Ascending aorta (tissue), 2 donors: ENCODE data around the gene COL18A1. TPM values are rescaled to one million over a fixed set of nuclear protein-coding genes. Genes with fewer than 3 reads are reported as not detected.

Experiments
- DNase-seq, 2 donors: peaks; one replicate each; pipeline ENCODE4 v3.0.0-alpha.2; 2019; ENCODE audit warnings: low spot score in 2 of 2
- H3K27ac ChIP-seq, 2 donors: fragments of 200-600 bp; sonication (generic); one replicate each; pipeline ENCODE4 v1.5.1; 2016 to 2017; ENCODE audit warnings: mild to moderate bottlenecking in 1 of 2
- H3K27me3 ChIP-seq: fragments of 200-600 bp; sonication (generic); one replicate; pipeline ENCODE4 v1.5.1; 2017
- H3K36me3 ChIP-seq, 2 donors: fragments of 200-600 bp; sonication (generic); one replicate each; pipeline ENCODE4 v1.5.1; 2016
- H3K4me1 ChIP-seq, 2 donors: fragments of 200-600 bp; sonication (generic); one replicate each; pipeline ENCODE4 v1.5.1; 2016 to 2017; ENCODE audit warnings: mild to moderate bottlenecking in 1 of 2
- H3K4me3 ChIP-seq, 2 donors: fragments of 200-600 bp; sonication (generic); one replicate each; pipeline ENCODE4 v1.5.1; 2016 to 2017; ENCODE audit warnings: mild to moderate bottlenecking in 1 of 2
- H3K9me3 ChIP-seq, 2 donors: fragments of 200-600 bp; sonication (generic); one replicate each; pipeline ENCODE4 v1.5.1; 2016
- intact Hi-C: fragments of 100-400 bp; cut with DNase I; formaldehyde crosslinking; loops from one replicate; pipeline ENCODE4 v1.15.1; 2023
- total RNA-seq: library from RNA; depleted of rRNA; stranded (reverse); fragments of >200 nt; gene quantifications from one replicate; pipeline ENCODE4 v1.1.0, GENCODE V29; 2016
- TF ChIP-seq, protein P1 (sequence below), 3 experiments: fragments of 200-600 bp in 2 of 3; fragments of 450-650 bp in 1 of 3; sonication (generic) in 2 of 3; IDR thresholded peaks; one replicate each; pipeline ENCODE4 v1.5.1; 2016 to 2019; ENCODE audit warnings: antibody characterized with exemption in 3 of 3, mild to moderate bottlenecking in 1 of 3, moderate library complexity in 1 of 3

COL18A1 gene
- total RNA-seq, 1 donor from 2014 or later = 699 TPM

DNA sequence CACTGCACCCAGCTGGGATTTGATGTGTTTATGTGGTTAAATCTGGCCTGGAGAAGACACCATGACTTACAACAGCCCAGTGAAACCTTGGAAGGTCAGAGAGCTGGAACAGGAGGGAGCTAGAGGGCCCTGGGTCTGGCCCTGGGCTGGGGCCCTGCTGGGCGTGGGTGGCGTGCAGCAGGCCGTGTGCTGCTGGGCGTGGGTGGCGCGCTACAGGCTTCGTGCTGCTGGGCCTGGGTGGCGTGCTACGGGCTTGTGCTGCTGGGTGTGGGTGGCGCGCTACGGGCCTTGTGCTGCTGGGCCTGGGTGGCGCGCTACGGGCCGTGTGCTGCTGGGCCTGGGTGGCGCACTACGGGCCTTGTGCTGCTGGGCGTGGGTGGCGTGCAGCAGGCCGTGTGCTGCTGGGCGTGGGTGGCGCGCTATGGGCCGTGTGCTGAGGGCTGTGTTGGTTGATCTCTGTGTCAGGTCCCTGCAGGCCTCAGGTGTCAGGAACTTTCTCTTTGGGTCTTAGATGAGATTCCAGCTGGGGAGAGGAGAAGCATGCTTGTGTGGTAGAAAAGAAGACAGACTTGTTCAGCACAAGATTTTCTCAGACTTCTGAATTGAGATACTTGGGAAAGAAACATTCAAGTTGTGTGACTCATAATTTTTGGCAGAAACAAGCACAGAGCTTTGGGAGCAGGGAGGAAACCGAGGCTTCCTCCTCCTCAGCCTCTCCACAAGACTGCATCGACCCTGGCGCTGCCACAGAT, 66.0 kb downstream of the COL18A1 start:
- TF ChIP-seq, protein P1, sequence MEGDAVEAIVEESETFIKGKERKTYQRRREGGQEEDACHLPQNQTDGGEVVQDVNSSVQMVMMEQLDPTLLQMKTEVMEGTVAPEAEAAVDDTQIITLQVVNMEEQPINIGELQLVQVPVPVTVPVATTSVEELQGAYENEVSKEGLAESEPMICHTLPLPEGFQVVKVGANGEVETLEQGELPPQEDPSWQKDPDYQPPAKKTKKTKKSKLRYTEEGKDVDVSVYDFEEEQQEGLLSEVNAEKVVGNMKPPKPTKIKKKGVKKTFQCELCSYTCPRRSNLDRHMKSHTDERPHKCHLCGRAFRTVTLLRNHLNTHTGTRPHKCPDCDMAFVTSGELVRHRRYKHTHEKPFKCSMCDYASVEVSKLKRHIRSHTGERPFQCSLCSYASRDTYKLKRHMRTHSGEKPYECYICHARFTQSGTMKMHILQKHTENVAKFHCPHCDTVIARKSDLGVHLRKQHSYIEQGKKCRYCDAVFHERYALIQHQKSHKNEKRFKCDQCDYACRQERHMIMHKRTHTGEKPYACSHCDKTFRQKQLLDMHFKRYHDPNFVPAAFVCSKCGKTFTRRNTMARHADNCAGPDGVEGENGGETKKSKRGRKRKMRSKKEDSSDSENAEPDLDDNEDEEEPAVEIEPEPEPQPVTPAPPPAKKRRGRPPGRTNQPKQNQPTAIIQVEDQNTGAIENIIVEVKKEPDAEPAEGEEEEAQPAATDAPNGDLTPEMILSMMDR (IDR thresholded peaks at IDR 0.05) = no peak
- no peak for DNase-seq
- Histone ChIP-seq H3K4me3 (peak overlapping the region in 1 of 2 donors; percentile 41), H3K4me1 (peaks cover 12 to 24% of the 10 kb centered on the region in 2 donors), H3K27ac (peak overlapping the region; percentile 87 to 90), H3K36me3 (peaks cover 28 to 36% of the 10 kb centered on the region in 2 donors), H3K27me3 (no peaks in the 10 kb centered on the region), H3K9me3 (no peaks in the 10 kb centered on the region)
- intact Hi-C loops = no loop called here

DNA sequence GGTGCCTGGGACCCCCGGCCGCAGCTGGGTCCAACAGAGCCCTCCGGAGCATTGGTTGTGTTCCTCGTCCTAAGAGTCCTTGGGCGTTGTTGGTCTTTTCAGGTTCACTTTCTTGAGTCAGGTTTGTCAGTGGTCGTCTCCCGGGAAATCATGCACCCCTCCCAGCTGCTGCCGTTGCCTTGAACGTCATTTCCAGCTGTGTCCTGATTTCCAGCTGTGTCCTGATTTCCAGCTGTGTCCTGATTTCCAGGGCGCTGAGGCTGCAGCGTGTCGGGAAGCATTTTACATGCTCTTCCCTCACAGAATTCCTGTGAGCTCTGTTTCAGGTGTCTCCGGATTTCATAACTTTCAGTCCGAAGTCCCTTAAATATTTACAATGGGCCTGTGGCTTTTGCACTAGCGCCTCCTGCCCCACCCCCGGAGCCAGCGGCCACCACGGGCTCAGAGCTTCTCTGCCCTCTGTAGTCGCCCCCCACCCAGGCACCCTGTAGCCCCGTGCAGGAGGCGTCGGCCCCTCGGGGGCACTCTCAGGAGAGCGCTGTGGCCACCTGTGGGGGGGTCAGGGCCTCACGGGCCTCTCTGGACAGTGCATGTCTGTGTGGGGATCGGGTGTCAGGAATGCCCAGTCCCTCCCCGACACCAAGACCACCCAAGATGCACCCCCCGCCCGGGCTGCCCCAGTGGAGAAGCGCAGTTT, 66.7 kb downstream of the COL18A1 start:
- TF ChIP-seq, protein P1 (IDR thresholded peaks at IDR 0.05) = no peak
- Histone ChIP-seq H3K9me3 (no peaks in the 10 kb centered on the region), H3K27me3 (no peaks in the 10 kb centered on the region), H3K27ac (peak overlapping the region; percentile 87 to 90), H3K4me3 (peak overlapping the region in 1 of 2 donors; percentile 41), H3K36me3 (peaks cover 31 to 41% of the 10 kb centered on the region in 2 donors), H3K4me1 (peaks cover 12 to 24% of the 10 kb centered on the region in 2 donors)
- intact Hi-C loops = no loop called here
- peak in 1 of 2 donors; percentile 78 for DNase-seq

DNA sequence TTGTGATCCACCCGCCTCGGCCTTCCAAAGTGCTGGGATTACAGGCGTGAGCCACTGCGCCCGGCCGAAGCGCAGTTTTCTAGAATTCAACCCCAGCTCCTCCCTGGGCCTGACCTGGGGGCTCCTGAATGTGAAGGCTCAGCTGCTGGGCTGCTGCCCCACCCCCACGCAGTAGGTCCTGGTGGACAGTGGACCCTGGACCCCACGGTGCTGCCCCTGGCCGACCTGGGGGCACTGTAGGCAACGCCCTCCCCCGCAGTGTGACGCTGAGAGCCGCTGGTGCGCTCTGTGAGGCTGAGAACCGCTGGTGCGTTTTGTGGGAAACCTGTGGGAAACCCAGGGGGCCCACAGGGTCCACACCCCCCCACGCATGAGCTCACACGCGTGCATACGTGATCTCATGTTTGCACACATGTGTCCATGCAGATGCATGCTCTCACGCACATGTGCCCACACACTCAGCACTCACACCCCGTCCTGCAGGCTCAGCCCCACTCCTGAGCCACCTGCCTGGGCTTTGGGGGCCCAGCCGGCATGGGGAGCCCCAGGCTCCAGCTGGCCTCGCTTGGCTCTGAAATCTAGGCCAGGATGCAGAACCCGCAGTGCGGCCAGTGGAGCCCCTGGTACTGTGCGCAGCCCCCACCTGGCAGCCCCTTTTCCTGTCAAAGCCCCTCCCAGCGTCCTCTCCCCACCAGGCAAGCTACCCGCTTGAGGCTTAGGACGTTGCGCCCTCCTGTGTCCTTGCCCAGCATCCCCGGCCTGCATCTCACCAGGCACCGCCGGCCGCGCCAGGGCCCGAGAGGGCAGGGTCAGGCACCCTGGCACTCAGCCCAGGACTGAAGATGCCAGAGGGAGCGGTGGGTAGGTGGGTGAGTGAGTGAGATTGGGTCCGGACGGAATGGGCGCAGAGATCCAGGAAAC, 67.7 kb downstream of the COL18A1 start:
- H3K4me3 ChIP-seq = no peak overlapping the region
- peaks cover 32 to 50% of the 10 kb centered on the region in 2 donors for H3K36me3 ChIP-seq
- peak overlapping the region; percentile 87 to 90 for H3K27ac ChIP-seq
- H3K4me1 ChIP-seq = peaks cover 13 to 28% of the 10 kb centered on the region in 2 donors
- H3K9me3 ChIP-seq = no peaks in the 10 kb centered on the region
- TF ChIP-seq, protein P1 (IDR thresholded peaks at IDR 0.05) = no peak
- intact Hi-C loops = no loop called here
- no peak for DNase-seq
- H3K27me3 ChIP-seq = no peaks in the 10 kb centered on the region

DNA sequence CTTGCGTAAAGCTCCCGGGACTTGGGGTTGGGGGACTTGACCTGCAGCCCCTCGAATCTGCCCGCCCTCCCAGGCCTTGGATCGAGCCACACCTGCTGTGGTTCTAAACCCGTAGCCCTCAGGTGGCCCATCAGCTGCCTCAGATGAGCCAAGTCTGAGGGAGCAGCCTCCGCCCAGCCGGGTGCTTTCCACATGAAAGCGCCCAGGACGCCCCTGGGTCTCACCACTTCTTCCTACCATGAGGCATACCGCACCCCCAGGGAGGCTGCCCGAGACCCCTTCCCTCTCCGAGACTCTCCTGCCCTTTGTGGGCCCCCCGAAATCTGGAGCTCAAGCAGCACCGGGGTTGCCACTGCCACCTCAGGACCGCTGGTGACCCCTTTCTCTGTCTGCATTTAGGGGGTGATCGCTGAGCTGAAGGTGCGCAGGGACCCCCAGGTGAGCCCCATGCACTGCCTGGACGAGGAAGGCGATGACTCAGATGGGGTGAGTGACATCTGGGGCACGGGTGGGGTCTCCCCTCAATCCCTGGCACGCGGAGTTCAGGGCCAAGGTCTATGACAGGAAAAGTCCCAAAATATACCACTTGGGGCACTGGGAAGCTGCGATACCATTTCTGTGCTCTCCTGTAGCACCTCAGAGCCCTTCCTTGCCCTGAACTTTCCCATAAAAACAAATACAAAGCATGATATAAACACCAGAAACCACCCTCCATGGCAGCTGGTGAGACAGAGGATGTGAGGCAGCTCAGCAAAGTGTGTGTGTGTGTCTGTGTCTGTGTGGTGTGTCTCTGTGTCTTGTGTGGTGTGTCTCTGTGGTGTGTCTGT, 68.7 kb downstream of the COL18A1 start:
- peaks cover 15 to 30% of the 10 kb centered on the region in 2 donors for H3K4me1 ChIP-seq
- TF ChIP-seq, protein P1 (IDR thresholded peaks at IDR 0.05) = no peak
- DNase-seq = no peak
- H3K27me3 ChIP-seq = no peaks in the 10 kb centered on the region
- no peak overlapping the region for H3K4me3 ChIP-seq
- peak overlapping the region in 1 of 2 donors; percentile 12 for H3K27ac ChIP-seq
- peaks cover 30 to 52% of the 10 kb centered on the region in 2 donors for H3K36me3 ChIP-seq
- H3K9me3 ChIP-seq = no peaks in the 10 kb centered on the region
- intact Hi-C loops = no loop called here
